GM19025 (cell line): Measurements from ENCODE around the gene PRDM2.

ENCODE experiments used
- ATAC-seq: cut with Tn5 transposase; IDR thresholded peaks from one replicate; pipeline ENCODE4 v1.9.1; 2021; ENCODE audit warnings: mild to moderate bottlenecking, low read depth, moderate library complexity; ENCODE audit not compliant: unreplicated experiment

Gene PRDM2

GRCh38 chr1:13782634-13783360 is 82.8 kb downstream of the PRDM2 start:
- no peak for ATAC-seq

DNA sequence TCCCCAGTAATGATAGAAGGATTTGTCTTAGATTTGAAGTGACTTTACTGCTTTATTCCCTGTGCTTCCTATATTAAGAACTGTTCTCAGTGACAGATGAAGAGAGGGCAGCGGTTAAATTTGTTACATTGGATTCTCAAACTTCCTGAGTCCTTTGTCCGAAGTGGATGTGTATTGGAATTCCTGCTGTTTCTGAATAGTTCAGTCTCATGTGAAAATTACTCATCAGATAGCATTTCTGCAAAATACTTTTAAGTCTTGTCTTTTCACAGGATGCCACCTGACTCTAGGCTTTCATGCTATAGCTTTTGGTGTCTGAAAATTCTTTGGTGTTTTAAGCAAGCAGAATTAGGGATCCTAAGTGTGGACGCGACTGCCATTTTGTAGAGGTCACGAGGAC is 83.6 kb downstream of the PRDM2 start:
- ATAC-seq = no peak

GRCh38 chr1:13784971-13785370 is 85.0 kb downstream of the PRDM2 start:
- no peak for ATAC-seq

DNA sequence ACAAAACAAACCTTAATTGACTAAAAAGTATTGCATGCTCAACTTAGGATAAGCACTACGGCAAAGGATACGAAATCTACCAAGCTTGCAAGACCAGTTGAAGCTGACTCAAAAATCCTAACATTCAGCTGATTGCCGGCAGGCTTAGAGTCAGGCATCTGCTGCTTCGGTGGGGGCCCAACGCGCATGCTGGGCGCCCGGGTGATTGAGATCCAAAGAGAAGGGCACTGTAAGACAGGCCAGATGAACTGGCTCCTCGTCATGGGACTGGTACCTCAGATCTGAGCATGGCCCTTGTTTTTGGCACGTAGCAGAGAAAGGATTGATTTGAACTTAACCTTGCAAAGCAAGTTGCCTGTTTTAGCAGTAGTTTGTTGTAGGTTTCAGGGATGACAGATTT is 86.6 kb downstream of the PRDM2 start:
- no peak for ATAC-seq

GRCh38 chr1:13788795-13789194 is 88.8 kb downstream of the PRDM2 start:
- no peak for ATAC-seq

GRCh38 chr1:13790290-13791030 is 90.5 kb downstream of the PRDM2 start:
- ATAC-seq = no peak

DNA sequence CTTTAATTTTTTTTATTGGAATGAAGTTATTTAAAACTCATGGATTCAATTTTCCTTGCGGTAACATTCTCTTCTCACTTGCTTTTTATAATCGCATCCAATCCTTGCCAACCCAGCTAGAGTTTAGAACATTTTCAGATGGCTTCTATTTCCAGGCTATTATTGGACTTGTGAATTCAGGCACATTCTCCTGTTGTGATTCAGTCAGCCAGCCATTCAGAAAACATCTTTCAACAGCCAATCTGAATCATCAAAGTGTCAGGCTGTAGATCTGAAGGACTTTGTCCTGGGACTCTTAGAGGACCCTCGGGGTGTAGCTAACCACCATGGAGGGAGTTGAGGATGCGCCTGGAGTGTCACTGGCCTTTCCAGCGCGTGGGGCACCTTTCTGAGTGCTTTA is 92.4 kb downstream of the PRDM2 start:
- no peak for ATAC-seq

- no peak for ATAC-seq
Measured at GRCh38 chr1:13793088-13793730, 93.2 kb downstream of the PRDM2 start.

- ATAC-seq = no peak
Measured at GRCh38 chr1:13794231-13795187, 94.5 kb downstream of the PRDM2 start.

GRCh38 chr1:13797397-13797796 is 97.4 kb downstream of the PRDM2 start:
- no peak for ATAC-seq

DNA sequence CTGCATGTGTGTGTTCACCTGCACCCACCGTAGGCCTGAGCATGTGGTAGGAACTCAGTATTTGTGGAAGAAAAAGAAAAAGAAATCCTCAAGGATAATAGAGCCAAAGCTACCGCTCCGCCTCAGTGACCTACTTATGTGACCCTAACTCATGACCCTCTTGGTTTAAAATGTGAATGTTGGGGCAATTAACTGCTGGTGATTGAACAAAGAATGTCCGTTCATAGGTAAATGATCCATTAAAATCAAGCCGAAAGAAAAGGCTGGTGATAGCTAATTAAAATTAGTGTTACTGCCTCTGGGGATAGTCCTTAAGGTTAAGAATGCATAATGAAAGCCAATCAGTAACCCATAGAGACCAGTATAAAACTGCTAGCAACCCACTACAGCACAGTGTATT is 98.1 kb downstream of the PRDM2 start:
- ATAC-seq = no peak

DNA sequence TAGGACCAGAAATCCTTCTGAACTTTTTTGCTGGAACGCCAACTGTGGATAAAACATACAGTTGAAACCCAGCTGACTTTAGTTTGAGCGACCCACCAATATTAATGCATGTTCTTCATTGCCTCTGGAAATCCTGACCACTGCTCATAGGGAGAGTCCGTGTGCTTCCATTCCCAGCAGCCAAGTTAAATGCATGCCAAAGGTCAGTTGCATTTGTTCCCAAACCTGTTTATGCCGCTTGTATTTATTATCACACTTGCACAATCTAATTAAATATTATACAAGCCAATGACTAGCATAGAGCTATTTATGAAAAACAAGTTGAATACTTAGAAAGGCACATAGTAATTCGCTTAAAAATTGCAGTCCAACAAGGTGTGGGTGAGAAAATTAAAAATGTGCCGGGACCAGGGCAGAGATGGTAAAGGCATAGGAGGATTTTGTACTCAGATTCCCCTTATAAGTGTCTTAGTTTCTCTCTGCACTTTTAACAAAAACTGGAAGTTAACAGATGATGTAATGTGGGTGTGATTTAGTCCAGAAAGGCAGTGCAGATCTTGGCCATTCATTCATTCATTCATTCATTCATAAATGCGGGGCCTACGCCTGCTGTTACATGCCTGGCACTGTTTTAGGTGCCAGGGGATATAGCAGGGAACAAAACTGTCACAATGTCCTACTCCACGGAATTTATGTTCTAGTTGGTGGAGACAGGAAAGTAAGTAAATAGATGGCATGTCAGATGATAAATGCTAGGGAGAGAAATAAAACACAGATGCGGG is 99.7 kb downstream of the PRDM2 start:
- ATAC-seq = no peak

DNA sequence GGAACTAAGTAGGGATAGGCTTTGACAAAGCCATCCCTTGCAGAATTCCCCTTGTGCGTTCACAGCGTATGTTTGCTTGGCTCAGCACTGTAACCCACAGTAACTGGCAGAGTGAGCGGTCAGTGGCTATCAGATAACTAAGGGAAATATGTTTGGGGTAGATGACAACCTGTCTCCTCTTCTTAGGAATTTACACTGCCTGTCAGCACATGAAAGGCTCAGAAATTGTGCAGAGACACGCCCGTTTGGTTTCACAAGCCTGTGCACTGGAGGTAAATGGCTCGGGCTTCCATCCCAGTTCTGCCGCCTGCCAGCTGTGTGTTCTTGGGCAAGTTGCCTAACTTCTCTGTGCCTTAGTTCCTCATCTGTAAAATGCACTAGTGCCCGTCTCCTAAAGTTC is 101.2 kb downstream of the PRDM2 start:
- ATAC-seq = no peak

DNA sequence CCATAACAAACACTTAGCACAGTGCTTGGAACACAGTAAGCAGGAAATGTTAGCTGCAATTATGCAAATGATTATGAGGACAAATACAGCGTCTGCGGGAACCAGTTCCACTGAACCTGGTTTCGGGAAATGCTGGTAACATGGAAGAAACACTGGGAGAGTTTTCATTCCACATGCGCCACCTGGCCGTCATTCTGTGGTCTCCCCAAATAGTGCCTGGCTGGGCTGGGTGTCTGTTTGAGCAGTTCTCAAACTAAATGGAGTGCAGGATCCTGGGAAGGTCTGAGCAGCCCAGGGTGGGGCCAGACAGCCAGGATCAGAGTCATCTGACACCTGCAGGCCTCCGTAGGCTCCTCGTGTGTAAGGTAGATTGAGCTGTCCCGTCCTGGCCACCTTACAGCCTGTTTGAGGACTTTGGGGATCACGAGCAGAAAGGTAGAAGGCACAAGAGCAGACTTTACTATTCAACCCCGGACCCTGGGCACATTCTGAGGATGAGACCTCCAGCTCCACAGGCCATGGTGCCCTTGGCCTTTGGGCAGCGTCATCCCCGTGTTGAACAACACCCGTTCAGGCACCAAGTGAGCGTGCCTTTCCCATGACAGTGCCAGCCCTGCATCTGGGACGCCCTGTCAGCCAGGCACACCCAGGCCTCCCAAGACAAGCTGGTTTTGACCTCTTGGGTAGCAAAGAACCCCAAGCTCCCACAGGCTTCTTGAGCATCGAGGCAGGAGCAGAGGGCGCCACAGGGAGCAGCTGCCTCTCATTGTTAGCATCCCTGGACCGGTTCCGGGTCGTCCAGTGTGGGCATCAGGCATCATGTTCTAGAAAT is 101.9 kb downstream of the PRDM2 start:
- no peak for ATAC-seq

DNA sequence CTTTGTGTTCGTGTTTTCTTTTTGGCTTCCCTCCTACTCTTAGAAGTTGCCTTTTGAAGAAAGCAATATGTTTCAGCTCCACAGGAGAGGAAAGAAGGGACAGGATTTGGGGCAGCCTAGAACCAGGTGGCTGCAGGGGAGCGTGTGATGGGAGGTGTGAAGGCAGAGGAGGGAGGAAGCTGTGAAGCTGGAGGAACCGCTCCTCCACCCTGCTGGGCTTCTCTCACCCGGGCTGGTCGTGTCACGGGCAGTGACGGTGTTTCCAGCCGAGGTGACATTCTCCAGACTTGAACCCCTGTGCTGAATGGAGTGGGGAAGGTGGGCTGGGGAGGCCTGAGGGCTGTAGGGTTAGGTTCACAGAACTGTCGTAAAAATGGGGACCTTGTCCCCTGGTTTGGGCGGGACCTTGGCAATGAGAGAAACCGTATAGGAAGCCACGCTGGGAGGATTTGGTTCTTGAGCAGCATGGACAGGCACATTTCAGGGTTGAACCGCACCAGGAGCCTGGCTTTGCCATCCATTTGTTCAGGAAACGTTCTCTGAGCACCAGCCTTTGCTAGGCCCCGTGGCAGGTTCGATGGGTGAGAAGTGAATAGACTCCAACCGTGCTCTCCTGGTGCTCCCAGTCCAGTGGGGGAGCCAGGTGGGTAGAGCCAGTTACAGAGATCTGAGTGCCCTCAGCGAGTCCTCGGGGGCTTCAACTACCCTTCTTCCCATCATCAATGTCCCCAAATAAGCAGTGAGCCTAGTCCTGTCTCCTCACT is 103.0 kb downstream of the PRDM2 start:
- no peak for ATAC-seq

DNA sequence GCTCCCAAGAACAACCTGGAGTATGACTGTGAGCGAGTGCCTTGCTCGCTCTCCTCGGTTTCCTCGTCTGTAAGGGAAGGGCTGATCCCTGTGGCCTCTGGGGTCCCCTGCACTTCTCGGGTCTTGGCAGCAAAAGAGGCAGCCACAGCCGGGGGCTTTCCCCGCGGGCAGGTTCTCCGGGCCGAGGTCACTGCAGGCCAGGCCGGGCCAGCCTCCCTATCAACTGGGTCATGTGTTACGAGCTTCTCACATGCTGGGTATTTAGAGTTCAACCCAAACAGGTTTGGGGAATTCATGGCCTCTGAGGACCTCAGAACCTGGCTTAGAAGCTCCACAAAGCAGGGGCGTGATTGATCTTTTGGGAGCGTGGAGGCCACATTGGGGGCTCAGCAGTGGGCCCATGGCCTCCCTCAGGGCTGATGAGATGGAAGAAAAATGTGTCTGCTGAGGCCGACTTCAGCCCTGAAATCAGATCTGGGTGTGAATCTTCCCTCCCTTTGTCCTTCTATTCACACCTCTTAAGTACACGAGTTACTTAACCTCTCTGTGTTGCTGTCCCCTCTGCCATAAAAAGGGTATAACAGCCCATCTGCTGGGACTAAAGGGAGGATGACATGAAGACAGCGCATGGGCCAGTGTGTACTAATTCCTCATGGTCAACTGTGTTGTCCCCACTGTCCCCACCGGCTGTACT is 103.7 kb downstream of the PRDM2 start:
- ATAC-seq = no peak

- no peak for ATAC-seq
Measured at GRCh38 chr1:13804240-13804633, 104.2 kb downstream of the PRDM2 start.

DNA sequence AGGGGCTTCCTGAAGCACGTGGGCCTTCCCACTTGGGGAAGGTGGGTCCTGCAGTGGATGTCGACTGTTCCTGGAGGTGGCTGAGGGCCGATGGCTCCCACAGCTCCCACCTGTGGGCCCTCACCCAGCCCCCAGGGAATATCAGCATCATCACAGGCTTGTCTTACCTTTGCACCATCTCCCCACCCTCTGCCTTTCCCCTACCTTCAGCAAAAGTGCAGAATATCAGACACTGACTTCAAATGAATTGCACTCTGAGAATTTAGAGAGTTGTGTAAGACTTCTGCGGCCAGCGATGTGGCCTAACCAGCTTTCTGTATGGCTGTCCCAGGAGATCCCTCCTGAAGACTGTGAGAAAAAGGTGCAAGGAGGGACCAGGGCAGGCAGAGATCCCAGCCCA is 105.4 kb downstream of the PRDM2 start:
- ATAC-seq = no peak
